ENCODE measurements around the gene PEX12. TPM values are rescaled to one million over a fixed set of nuclear protein-coding genes. Genes with fewer than 3 reads are reported as not detected.

Gene PEX12
- total and polyA plus RNA-seq, 9 of the 15 experiments (the other 6 are each of a cell fraction or from before 2014, with no cell fraction given), result 4.0 to 12.4 (median 6.4) TPM

DNA sequence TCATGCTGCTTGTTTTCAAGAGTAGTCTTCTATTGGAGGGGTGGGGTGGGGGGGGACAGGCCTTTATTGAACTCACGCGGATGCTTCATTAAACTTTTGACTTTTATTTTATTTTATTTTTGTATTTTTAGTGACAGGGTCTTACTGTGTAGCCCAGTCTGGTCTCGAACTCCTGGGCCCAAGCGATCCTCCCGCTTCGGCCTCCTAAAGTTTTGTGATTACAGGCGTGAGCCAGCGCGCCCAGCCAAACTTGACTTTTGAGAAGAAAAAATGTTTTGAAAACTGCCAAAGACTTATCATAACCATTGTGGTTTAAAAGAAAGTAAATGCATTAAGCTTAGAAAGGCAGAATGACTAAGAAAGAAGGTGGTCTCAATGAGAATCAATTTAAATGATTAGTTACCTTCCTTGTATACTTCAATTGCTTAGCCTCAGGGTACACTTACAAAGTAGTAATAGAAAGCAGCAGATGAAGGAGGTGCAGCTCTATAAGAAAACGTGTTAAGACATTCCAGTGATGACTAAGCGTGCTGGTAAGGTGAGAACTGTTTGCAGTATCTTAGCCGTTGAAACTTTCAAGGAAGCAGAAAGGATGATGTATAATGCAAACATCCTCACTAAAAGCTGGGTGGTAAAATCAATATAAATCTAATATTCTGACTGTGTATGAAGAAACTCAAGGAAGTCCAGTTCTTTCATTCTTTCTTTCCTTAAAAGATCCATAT is 10.0 kb upstream of the PEX12 start:
- ChIA-PET POLR2A (interaction anchor here (0.8 to 7.5 kb wide), 12 partner anchors 10 to 221 kb away, joined by 3 to 132 read pairs (median 5); partner anchors contain the start of genes PEX12, SLFN14 and TAF15), CTCF (ENCODE audit: low intra/inter-chr PET ratio) (interaction anchor here (0.6 kb wide), 1 partner anchor 489 kb away, joined by 3 read pairs; no protein-coding TSS in a partner anchor)
- WGBS (ENCODE audit: insufficient coverage, low coverage, missing lambda C conversion rate), result 0% methylated on average over 12 of the region's 12 CpGs
- Histone ChIP-seq H2AFZ (ENCODE audit: low read depth, low read length) (no peak overlapping the region), H3K9me3 (replicated peaks; ENCODE audit: control insufficient read depth, insufficient read depth, low read depth, low read length) (no peaks in the 10 kb centered on the region), H3K4me2 (ENCODE audit: insufficient read depth, low read length) (peak overlapping the region; percentile 94), H3K4me3 (peak overlapping the region; percentile 83), H3K4me1 (replicated peaks in 1 of 2; ENCODE audit: control insufficient read depth in 2 of 2, insufficient read depth in 2 of 2, low read length in 2 of 2) (peaks cover 8 to 9% of the 10 kb centered on the region in 2 experiments; a peak in 4 of 5 replicates), H3K9ac (ENCODE audit: insufficient read depth in 1 of 2, low read depth in 2 of 2, low read length in 2 of 2) (peak overlapping the region; percentile 87 to 97), H3K9me1 (ENCODE audit: control insufficient read depth, insufficient read depth, low read length) (no peaks in the 10 kb centered on the region), H3K36me3 (ENCODE audit: control insufficient read depth, insufficient read depth, low read length) (peaks cover 24% of the 10 kb centered on the region; the same call in 2 of the 3 replicates), H3K27me3 (ENCODE audit: control insufficient read depth in 2 of 2, insufficient read depth in 2 of 2, low read length in 2 of 2) (no peaks in the 10 kb centered on the region), H3K27ac (ENCODE audit: extremely low read depth, low read depth, low read length) (peak overlapping the region; percentile 99), H3K79me2 (ENCODE audit: control insufficient read depth, insufficient read depth, low read length) (peaks cover 62% of the 10 kb centered on the region), H4K20me1 (replicated peaks; ENCODE audit: control insufficient read depth, insufficient read depth, low read length) (no peaks in the 10 kb centered on the region)
- ATAC-seq (peak; percentile 57), DNase-seq (ENCODE audit: extremely low read depth in 1 of 4, low spot score in 3 of 4) (peak in 2 of 4 experiments; percentile 49 to 73), FAIRE-seq (peak; percentile 73)
- intact Hi-C loops (cut with micrococcal nuclease), result loop anchor here (2.0 kb wide), 1 partner anchor 28 kb away; the partner anchor contains the start of gene SLFN14
- in situ Hi-C loops (cut with MboI), result no loop called here
- no TSS peak for BruUV-seq (replicated peaks)
- no peak for TF ChIP-seq ZNF707 (CRISPR knock-in tag; conservative IDR thresholded peaks at IDR 0.05)
- no peak for TF ChIP-seq NELFE (IDR thresholded peaks at IDR 0.05; ENCODE audit: insufficient read depth, insufficient read length)
- TF ChIP-seq ZKSCAN1 (IDR thresholded peaks at IDR 0.05; ENCODE audit: low read depth, low read length), result no peak
- no peak; the same call in 1 of the 2 replicates for TF ChIP-seq BRD4 (IDR thresholded peaks at IDR 0.05)
- no peak for TF ChIP-seq ZNF12 (CRISPR knock-in tag; IDR thresholded peaks at IDR 0.05)
- TF ChIP-seq, protein P1, sequence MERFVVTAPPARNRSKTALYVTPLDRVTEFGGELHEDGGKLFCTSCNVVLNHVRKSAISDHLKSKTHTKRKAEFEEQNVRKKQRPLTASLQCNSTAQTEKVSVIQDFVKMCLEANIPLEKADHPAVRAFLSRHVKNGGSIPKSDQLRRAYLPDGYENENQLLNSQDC (CRISPR knock-in tag; IDR thresholded peaks at IDR 0.05), result no peak
- TF ChIP-seq, protein P2, sequence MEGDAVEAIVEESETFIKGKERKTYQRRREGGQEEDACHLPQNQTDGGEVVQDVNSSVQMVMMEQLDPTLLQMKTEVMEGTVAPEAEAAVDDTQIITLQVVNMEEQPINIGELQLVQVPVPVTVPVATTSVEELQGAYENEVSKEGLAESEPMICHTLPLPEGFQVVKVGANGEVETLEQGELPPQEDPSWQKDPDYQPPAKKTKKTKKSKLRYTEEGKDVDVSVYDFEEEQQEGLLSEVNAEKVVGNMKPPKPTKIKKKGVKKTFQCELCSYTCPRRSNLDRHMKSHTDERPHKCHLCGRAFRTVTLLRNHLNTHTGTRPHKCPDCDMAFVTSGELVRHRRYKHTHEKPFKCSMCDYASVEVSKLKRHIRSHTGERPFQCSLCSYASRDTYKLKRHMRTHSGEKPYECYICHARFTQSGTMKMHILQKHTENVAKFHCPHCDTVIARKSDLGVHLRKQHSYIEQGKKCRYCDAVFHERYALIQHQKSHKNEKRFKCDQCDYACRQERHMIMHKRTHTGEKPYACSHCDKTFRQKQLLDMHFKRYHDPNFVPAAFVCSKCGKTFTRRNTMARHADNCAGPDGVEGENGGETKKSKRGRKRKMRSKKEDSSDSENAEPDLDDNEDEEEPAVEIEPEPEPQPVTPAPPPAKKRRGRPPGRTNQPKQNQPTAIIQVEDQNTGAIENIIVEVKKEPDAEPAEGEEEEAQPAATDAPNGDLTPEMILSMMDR (IDR thresholded peaks at IDR 0.05 in 2 of 3, conservative IDR thresholded peaks at IDR 0.05 in 1 of 3; ENCODE audit: insufficient read depth in 2 of 3, low read depth in 1 of 3, low read length in 3 of 3), result no peak
- no peak for TF ChIP-seq SUPT5H (IDR thresholded peaks at IDR 0.05)
- peak; percentile 32 for TF ChIP-seq MAFG (tag; conservative IDR thresholded peaks at IDR 0.05)
- TF ChIP-seq MTF1 (CRISPR knock-in tag; IDR thresholded peaks at IDR 0.05; ENCODE audit: borderline replicate concordance), result no peak
- TF ChIP-seq, protein P3, sequence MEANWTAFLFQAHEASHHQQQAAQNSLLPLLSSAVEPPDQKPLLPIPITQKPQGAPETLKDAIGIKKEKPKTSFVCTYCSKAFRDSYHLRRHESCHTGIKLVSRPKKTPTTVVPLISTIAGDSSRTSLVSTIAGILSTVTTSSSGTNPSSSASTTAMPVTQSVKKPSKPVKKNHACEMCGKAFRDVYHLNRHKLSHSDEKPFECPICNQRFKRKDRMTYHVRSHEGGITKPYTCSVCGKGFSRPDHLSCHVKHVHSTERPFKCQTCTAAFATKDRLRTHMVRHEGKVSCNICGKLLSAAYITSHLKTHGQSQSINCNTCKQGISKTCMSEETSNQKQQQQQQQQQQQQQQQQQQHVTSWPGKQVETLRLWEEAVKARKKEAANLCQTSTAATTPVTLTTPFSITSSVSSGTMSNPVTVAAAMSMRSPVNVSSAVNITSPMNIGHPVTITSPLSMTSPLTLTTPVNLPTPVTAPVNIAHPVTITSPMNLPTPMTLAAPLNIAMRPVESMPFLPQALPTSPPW (CRISPR knock-in tag; IDR thresholded peaks at IDR 0.05), result no peak
- peak; percentile 77 for TF ChIP-seq CTBP1 (IDR thresholded peaks at IDR 0.05; ENCODE audit: borderline replicate concordance)
- TF ChIP-seq MAFK (IDR thresholded peaks at IDR 0.05; ENCODE audit: low read length), result no peak
- no peak for TF ChIP-seq SRSF3 (IDR thresholded peaks at IDR 0.05; ENCODE audit: insufficient read depth, low read length)
- no peak for TF ChIP-seq ZNF76 (CRISPR knock-in tag; IDR thresholded peaks at IDR 0.05; ENCODE audit: borderline replicate concordance)
- TF ChIP-seq MAFF (IDR thresholded peaks at IDR 0.05; ENCODE audit: low read length), result peak; percentile 30; the same call in 1 of the 2 replicates

All from K562 (cell line).